ENCODE results near the gene PNPLA1. TPM values are rescaled to one million over a fixed set of nuclear protein-coding genes. Genes with fewer than 3 reads are reported as not detected.

The PNPLA1 gene
- total and polyA plus RNA-seq, 2 donors (not counting 1 experiment from before 2014, with no cell fraction given), result 0.02 TPM; not detected in 1

GRCh38 chr6:36322591-36322990 lies 52.7 kb downstream of the PNPLA1 start:
- TF ChIP-seq EZH2 (IDR thresholded peaks at IDR 0.05; ENCODE audit: low read length, missing control alignments) (no peak), CTCF (conservative IDR thresholded peaks at IDR 0.05 in 1 of 2, IDR thresholded peaks at IDR 0.05 in 1 of 2; ENCODE audit: low read depth in 1 of 2, low read length in 2 of 2) (no peak)
- H3K4me1 ChIP-seq (ENCODE audit: control insufficient read depth, extremely low read depth, insufficient read depth, low read length), result no peaks in the 10 kb centered on the region
- no peak for DNase-seq (ENCODE audit: low read depth in 2 of 2)

GRCh38 chr6:36323062-36323461 lies 53.2 kb downstream of the PNPLA1 start:
- Histone ChIP-seq H3K27ac (ENCODE audit: insufficient read depth, low read length) (no peak overlapping the region), H3K4me2 (ENCODE audit: extremely low read depth, insufficient read depth, low read length) (no peak overlapping the region)

More at GRCh38 chr6:36322591-36322990, 52.7 kb downstream of the PNPLA1 start:
- Histone ChIP-seq H3K9me3 (ENCODE audit: control insufficient read depth, insufficient read depth, low read depth, low read length) (no peaks in the 10 kb centered on the region), H2AFZ (ENCODE audit: low read length) (no peak overlapping the region), H3K27me3 (ENCODE audit: control insufficient read depth, insufficient read depth, low read length) (peaks cover 18% of the 10 kb centered on the region), H3K36me3 (ENCODE audit: control insufficient read depth, insufficient read depth, low read length) (no peaks in the 10 kb centered on the region), H3K27ac (ENCODE audit: insufficient read depth, low read length) (no peak overlapping the region), H3K4me3 (replicated peaks in 1 of 4; ENCODE audit: control extremely low read depth in 1 of 4, insufficient read depth in 1 of 4, low read depth in 3 of 4, low read length in 4 of 4) (no peak overlapping the region), H3K79me2 (ENCODE audit: control insufficient read depth, insufficient read depth, low read length) (no peaks in the 10 kb centered on the region), H4K20me1 (ENCODE audit: control insufficient read depth, extremely low read depth, insufficient read depth, low read length) (no peaks in the 10 kb centered on the region), H3K4me2 (ENCODE audit: extremely low read depth, insufficient read depth, low read length) (no peak overlapping the region), H3K9ac (ENCODE audit: insufficient read depth, low read length) (no peak overlapping the region)

GRCh38 chr6:36324191-36324590 lies 54.3 kb downstream of the PNPLA1 start:
- Histone ChIP-seq H3K4me1 (ENCODE audit: control insufficient read depth, extremely low read depth, insufficient read depth, low read length) (no peaks in the 10 kb centered on the region), H3K27ac (ENCODE audit: insufficient read depth, low read length) (no peak overlapping the region), H3K27me3 (ENCODE audit: control insufficient read depth, insufficient read depth, low read length) (peaks cover 22% of the 10 kb centered on the region), H3K9ac (ENCODE audit: insufficient read depth, low read length) (no peak overlapping the region), H2AFZ (ENCODE audit: low read length) (no peak overlapping the region), H3K4me2 (ENCODE audit: extremely low read depth, insufficient read depth, low read length) (no peak overlapping the region), H4K20me1 (ENCODE audit: control insufficient read depth, extremely low read depth, insufficient read depth, low read length) (no peaks in the 10 kb centered on the region), H3K4me3 (replicated peaks in 1 of 4; ENCODE audit: control extremely low read depth in 1 of 4, insufficient read depth in 1 of 4, low read depth in 3 of 4, low read length in 4 of 4) (no peak overlapping the region), H3K36me3 (ENCODE audit: control insufficient read depth, insufficient read depth, low read length) (no peaks in the 10 kb centered on the region), H3K79me2 (ENCODE audit: control insufficient read depth, insufficient read depth, low read length) (no peaks in the 10 kb centered on the region), H3K9me3 (ENCODE audit: control insufficient read depth, insufficient read depth, low read depth, low read length) (no peaks in the 10 kb centered on the region)
- DNase-seq (ENCODE audit: low read depth in 2 of 2), result no peak
- TF ChIP-seq EZH2 (IDR thresholded peaks at IDR 0.05; ENCODE audit: low read length, missing control alignments), result no peak
- TF ChIP-seq CTCF (conservative IDR thresholded peaks at IDR 0.05 in 1 of 2, IDR thresholded peaks at IDR 0.05 in 1 of 2; ENCODE audit: low read depth in 1 of 2, low read length in 2 of 2), result no peak

More at GRCh38 chr6:36323062-36323461, 53.2 kb downstream of the PNPLA1 start:
- TF ChIP-seq CTCF (conservative IDR thresholded peaks at IDR 0.05 in 1 of 2, IDR thresholded peaks at IDR 0.05 in 1 of 2; ENCODE audit: low read depth in 1 of 2, low read length in 2 of 2) (no peak), EZH2 (IDR thresholded peaks at IDR 0.05; ENCODE audit: low read length, missing control alignments) (no peak)
- DNase-seq (ENCODE audit: low read depth in 2 of 2), result no peak
- Histone ChIP-seq H3K79me2 (ENCODE audit: control insufficient read depth, insufficient read depth, low read length) (no peaks in the 10 kb centered on the region), H3K9ac (ENCODE audit: insufficient read depth, low read length) (no peak overlapping the region), H4K20me1 (ENCODE audit: control insufficient read depth, extremely low read depth, insufficient read depth, low read length) (no peaks in the 10 kb centered on the region), H2AFZ (ENCODE audit: low read length) (no peak overlapping the region), H3K4me3 (replicated peaks in 1 of 4; ENCODE audit: control extremely low read depth in 1 of 4, insufficient read depth in 1 of 4, low read depth in 3 of 4, low read length in 4 of 4) (no peak overlapping the region), H3K36me3 (ENCODE audit: control insufficient read depth, insufficient read depth, low read length) (no peaks in the 10 kb centered on the region), H3K9me3 (ENCODE audit: control insufficient read depth, insufficient read depth, low read depth, low read length) (no peaks in the 10 kb centered on the region), H3K4me1 (ENCODE audit: control insufficient read depth, extremely low read depth, insufficient read depth, low read length) (no peaks in the 10 kb centered on the region), H3K27me3 (ENCODE audit: control insufficient read depth, insufficient read depth, low read length) (peaks cover 18% of the 10 kb centered on the region)

Data from fibroblast of lung (primary cell).